Ovary (tissue), 9 donors: Measurements from ENCODE around the gene WDR75. TPM values are rescaled to one million over a fixed set of nuclear protein-coding genes. Genes with fewer than 3 reads are reported as not detected.
A peak's percentile ranks its signal among the peaks of the same experiment; 100 is the strongest.

Source experiments
- DNase-seq, 5 donors: peaks; one replicate each; pipeline ENCODE4 v3.0.0-alpha.2; 2019 to 2020
- H3K27ac ChIP-seq, 2 donors: fragments of 200-600 bp; one replicate each; pipeline versions ENCODE4 v1.5.1 to v1.8.0; 2019 to 2022
- H3K27me3 ChIP-seq: fragments of 200-600 bp; one replicate; pipeline ENCODE4 v1.8.0; 2022
- H3K36me3 ChIP-seq: fragments of 200-600 bp; sonication (generic); one replicate; pipeline ENCODE4 v1.5.1; 2019
- H3K4me1 ChIP-seq: one replicate; pipeline ENCODE4 v1.8.1; 2013; ENCODE audit warnings: mild to moderate bottlenecking, moderate library complexity; ENCODE audit not compliant: insufficient read depth
- H3K4me3 ChIP-seq: fragments of 200-600 bp; sonication (generic); one replicate; pipeline ENCODE4 v1.5.1; 2017
- H3K9me3 ChIP-seq, 2 donors: fragments of 200-600 bp in 1 of 2; sonication (generic) in 1 of 2; one replicate each; pipeline versions ENCODE4 v1.5.1 to v1.8.1; 2013 to 2019; ENCODE audit warnings: mild to moderate bottlenecking in 1 of 2, moderate library complexity in 1 of 2
- EP300 ChIP-seq: sonication (generic); formaldehyde crosslinking; IDR thresholded peaks from one replicate; pipeline ENCODE4 v1.6.1; 2017; ENCODE audit warnings: antibody characterized with exemption
- POLR2A ChIP-seq: fragments of 450-650 bp; IDR thresholded peaks from one replicate; pipeline ENCODE4 v1.6.1; 2017; ENCODE audit warnings: antibody characterized with exemption, mild to moderate bottlenecking, moderate library complexity
- WGBS, 3 donors: extraction: QIAGEN DNeasy Blood & Tissue Kit in 1 of 3; methylation state at CpG; one replicate each; pipeline versions ENCODE4 v1.1.5 to v1.1.7; 2013 to 2017; 5-methylcytosine and 5-hydroxymethylcytosine counted together
- intact Hi-C, 4 donors: fragments of 100-400 bp; cut with DNase I; formaldehyde crosslinking; loops; one replicate each; pipeline versions ENCODE4 v1.11.0 to v1.15.1; 2022 to 2023
- polyA plus RNA-seq, 2 donors: library from polyadenylated mRNA; stranded (reverse); fragments of 200-250 nt in 1 of 2; fragments of 350-450 nt in 1 of 2; fragmentation: Illumina TruSeq in 1 of 2; extraction: RNeasy Lipid Tissue Mini Kit (QIAGEN cat#74804) in 1 of 2; gene quantifications; one replicate each; pipeline ENCODE4 v1.2.3, GENCODE V29; 2013 to 2014
- total RNA-seq, 7 donors: library from RNA; depleted of rRNA in 2 of 7; stranded (reverse); fragments of >200 nt in 2 of 7; fragmentation: NEBNext Ultra II Directional in 3 of 7; extraction: Animal tissue kit (Norgen Biotek cat#: 25700) in 3 of 7; gene quantifications; one replicate each; pipeline versions ENCODE4 v1.1.0 to v1.2.4, GENCODE V29; 2016 to 2023
- TF ChIP-seq, protein P1 (sequence below), 3 donors: fragments of 450-650 bp in 2 of 3; fragments of 200-600 bp in 1 of 3; IDR thresholded peaks; one replicate each; pipeline versions ENCODE4 v1.5.1 to v1.8.0; 2016 to 2022; ENCODE audit warnings: antibody characterized with exemption in 3 of 3, mild to moderate bottlenecking in 1 of 3
- donor health status: DM: no; HTN: no; CAD: no; lungs with moderate emphysema.
- donor health status: DM: no; HTN: no; CAD: no.
- donor health status: Bipolar disorder and iron deficiency.
- donor health status: DM: yes; HTN: yes; CAD: no.
- donor health status: DM: no; HTN: no; CAD: no.
- donor health status: DM: yes; HTN: yes; CAD: no.

The WDR75 gene
- total and polyA plus RNA-seq, 9 donors = 22.8 to 41.3 (median 34.2) TPM

DNA sequence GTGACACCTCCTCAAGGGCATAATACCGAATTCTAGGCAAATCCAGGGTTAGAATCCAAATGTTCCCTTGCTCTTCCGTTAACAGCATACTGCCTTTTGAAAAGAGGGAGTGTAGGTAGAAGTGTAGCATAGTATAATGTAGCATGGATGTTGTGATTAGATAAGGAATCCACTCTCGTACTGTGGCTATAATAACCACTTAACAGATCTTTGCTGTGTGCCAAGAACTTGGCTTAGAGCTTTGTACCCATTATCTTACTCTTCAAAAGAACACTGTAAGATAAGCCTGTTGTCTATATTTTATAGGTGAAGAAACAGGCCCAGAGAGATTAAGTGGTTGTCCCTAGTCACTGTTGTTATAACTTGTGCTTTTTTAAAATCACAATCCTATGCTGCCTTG lies 24.2 kb downstream of the WDR75 start:
- TF ChIP-seq EP300 (no peak), POLR2A (no peak)
- TF ChIP-seq, protein P1, sequence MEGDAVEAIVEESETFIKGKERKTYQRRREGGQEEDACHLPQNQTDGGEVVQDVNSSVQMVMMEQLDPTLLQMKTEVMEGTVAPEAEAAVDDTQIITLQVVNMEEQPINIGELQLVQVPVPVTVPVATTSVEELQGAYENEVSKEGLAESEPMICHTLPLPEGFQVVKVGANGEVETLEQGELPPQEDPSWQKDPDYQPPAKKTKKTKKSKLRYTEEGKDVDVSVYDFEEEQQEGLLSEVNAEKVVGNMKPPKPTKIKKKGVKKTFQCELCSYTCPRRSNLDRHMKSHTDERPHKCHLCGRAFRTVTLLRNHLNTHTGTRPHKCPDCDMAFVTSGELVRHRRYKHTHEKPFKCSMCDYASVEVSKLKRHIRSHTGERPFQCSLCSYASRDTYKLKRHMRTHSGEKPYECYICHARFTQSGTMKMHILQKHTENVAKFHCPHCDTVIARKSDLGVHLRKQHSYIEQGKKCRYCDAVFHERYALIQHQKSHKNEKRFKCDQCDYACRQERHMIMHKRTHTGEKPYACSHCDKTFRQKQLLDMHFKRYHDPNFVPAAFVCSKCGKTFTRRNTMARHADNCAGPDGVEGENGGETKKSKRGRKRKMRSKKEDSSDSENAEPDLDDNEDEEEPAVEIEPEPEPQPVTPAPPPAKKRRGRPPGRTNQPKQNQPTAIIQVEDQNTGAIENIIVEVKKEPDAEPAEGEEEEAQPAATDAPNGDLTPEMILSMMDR (IDR thresholded peaks at IDR 0.05) = no peak
- no peak overlapping the region for H3K27ac ChIP-seq
- WGBS, 3 donors = 64 to 72% (median 68%) methylated on average over 3 of the region's 3 CpGs
- no peak overlapping the region for H3K4me3 ChIP-seq
- H3K36me3 ChIP-seq = no peaks in the 10 kb centered on the region
- intact Hi-C loops = no loop called here
- H3K4me1 ChIP-seq = peaks cover 1% of the 10 kb centered on the region
- H3K9me3 ChIP-seq = no peaks in the 10 kb centered on the region
- no peak for DNase-seq
- H3K27me3 ChIP-seq = no peaks in the 10 kb centered on the region

DNA sequence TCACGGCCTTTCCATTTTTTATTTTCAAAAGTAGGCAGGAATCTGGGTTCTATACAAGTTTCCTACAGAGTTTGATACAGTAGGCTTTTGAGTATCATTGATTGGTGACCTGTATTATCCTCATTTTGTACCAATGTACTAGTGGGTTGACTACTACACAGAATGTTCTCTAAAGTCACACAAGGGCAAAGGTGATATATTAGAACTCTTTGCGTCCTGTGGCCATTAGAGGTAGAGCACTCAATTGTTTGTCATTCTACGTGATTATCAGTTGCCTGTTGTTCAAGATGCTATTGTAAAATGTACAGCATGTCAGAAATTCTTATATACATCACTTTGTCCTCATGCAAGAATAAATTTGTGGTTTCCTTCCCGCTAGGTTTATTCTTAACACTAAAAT lies 24.8 kb downstream of the WDR75 start:
- intact Hi-C loops = no loop called here
- TF ChIP-seq, protein P1 (IDR thresholded peaks at IDR 0.05) = no peak
- no peak for TF ChIP-seq EP300
- TF ChIP-seq POLR2A = no peak
- Histone ChIP-seq H3K4me1 (peaks cover 1% of the 10 kb centered on the region), H3K4me3 (no peak overlapping the region), H3K27ac (no peak overlapping the region), H3K9me3 (no peaks in the 10 kb centered on the region), H3K27me3 (no peaks in the 10 kb centered on the region), H3K36me3 (no peaks in the 10 kb centered on the region)
- WGBS, 3 donors = 91 to 93% (median 92%) methylated on average over 4 of the region's 4 CpGs
- DNase-seq = no peak

DNA sequence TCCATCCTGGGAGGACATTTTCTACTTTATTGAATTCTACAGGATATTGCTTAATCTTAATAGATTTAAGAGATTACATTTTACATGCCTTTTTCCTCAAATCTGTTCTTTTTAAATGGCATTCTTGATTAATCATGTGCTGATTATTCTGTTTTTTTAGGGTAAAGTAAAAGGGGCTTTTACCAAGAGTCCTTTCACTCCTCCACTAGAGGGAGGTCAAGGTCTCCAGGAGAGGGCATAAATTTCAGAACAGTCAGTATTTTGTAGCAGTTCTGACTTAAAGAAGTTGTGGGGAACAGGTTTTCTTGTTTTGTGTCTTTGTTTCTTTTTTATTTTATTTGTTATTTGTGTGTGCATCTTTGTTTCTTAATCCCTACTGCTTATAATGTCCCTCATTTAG lies 25.4 kb downstream of the WDR75 start:
- peak in 1 of 5 donors; percentile 25 for DNase-seq
- H3K36me3 ChIP-seq = no peaks in the 10 kb centered on the region
- no peaks in the 10 kb centered on the region for H3K27me3 ChIP-seq
- no peaks in the 10 kb centered on the region for H3K9me3 ChIP-seq
- H3K4me1 ChIP-seq = peaks cover 1% of the 10 kb centered on the region
- intact Hi-C loops = no loop called here
- TF ChIP-seq EP300 (no peak), POLR2A (no peak)
- TF ChIP-seq, protein P1 (IDR thresholded peaks at IDR 0.05) = peak; percentile 9 to 59 (median 55)
- no peak overlapping the region for H3K27ac ChIP-seq
- no peak overlapping the region for H3K4me3 ChIP-seq

DNA sequence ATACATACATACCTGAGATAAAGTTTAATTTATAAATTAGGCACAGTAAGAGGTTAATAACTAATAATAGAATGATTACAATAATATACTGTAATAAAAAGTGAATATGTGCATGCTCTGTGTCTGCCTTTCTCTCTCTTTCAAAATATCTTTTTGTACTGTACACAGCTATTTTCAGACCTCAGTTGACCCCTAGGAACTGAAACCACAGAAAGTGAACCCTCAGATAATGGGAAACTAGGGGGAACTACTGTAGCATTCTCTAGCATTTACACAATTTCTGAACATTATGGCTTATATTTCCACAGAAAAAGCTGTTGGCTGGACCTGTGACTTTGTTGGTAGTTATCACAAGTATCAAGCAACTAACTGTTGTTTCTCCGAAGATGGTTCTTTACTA lies 25.9 kb downstream of the WDR75 start:
- whole genome bisulfite sequencing, 3 donors = 73 to 84% (median 78%) methylated on average over 1 of the region's 1 CpG

More for the DNA sequence above, 25.9 kb downstream of the WDR75 start:
- Histone ChIP-seq H3K9me3 (no peaks in the 10 kb centered on the region), H3K27ac (no peak overlapping the region), H3K4me3 (no peak overlapping the region), H3K27me3 (no peaks in the 10 kb centered on the region), H3K36me3 (no peaks in the 10 kb centered on the region), H3K4me1 (peaks cover 1% of the 10 kb centered on the region)
- DNase-seq = no peak
- TF ChIP-seq POLR2A (no peak), EP300 (no peak)
- TF ChIP-seq, protein P1 (IDR thresholded peaks at IDR 0.05) = no peak
- intact Hi-C loops = no loop called here
